HepG2 (cell line): ENCODE results near the gene LDLR. TPM values are rescaled to one million over a fixed set of nuclear protein-coding genes. Genes with fewer than 3 reads are reported as not detected.

Source experiments
- ARNT2 ChIP-seq: sonication (generic); formaldehyde crosslinking; IDR thresholded peaks from 2 replicates; pipeline ENCODE4 v1.8.0; 2022; ENCODE audit warnings: mild to moderate bottlenecking, low read depth, missing genetic modification reagents, moderate library complexity
- ATF4 ChIP-seq, 2 experiments: fragments of 450-650 bp in 1 of 2; sonication (generic) in 1 of 2; formaldehyde crosslinking; IDR thresholded peaks; 2 replicates each; pipeline versions ENCODE4 v1.5.0 to v1.8.0; 2020 to 2022; ENCODE audit warnings: mild to moderate bottlenecking in 1 of 2, missing genetic modification reagents in 1 of 2
- BCL6 ChIP-seq: IDR thresholded peaks from 2 replicates; pipeline ENCODE4 v1.6.1; 2016; ENCODE audit warnings: missing genetic modification reagents, missing compliant biosample characterization
- CEBPB ChIP-seq: IDR thresholded peaks from 2 replicates; pipeline ENCODE4 v1.6.1; 2011; ENCODE audit warnings: low read depth, low read length, improper control_type of control experiment, borderline replicate concordance
- CHD2 ChIP-seq: IDR thresholded peaks from 2 replicates; pipeline ENCODE4 v1.6.1; 2011; ENCODE audit warnings: low read depth, low read length, improper control_type of control experiment
- HOMEZ ChIP-seq: IDR thresholded peaks from 2 replicates; pipeline ENCODE4 v1.6.1; 2016; ENCODE audit warnings: low read depth
- KIAA2018 ChIP-seq: sonication (generic); formaldehyde crosslinking; IDR thresholded peaks from 2 replicates; pipeline ENCODE4 v1.5.0; 2020; ENCODE audit warnings: mild to moderate bottlenecking, missing genetic modification reagents, borderline replicate concordance
- MED13 ChIP-seq: sonication (generic); formaldehyde crosslinking; IDR thresholded peaks from 2 replicates; pipeline ENCODE4 v1.5.0; 2020; ENCODE audit warnings: missing genetic modification reagents
- MIXL1 ChIP-seq: IDR thresholded peaks from 2 replicates; pipeline ENCODE4 v1.6.1; 2016
- NCOA1 ChIP-seq: sonication (generic); formaldehyde crosslinking; IDR thresholded peaks from 2 replicates; pipeline ENCODE4 v1.9.0; 2021; ENCODE audit warnings: missing genetic modification reagents
- RBM39 ChIP-seq: fragments of 200-400 bp; formaldehyde crosslinking; IDR thresholded peaks from one replicate; pipeline ENCODE4 v1.6.1; 2018; ENCODE audit warnings: antibody characterized with exemption, mild to moderate bottlenecking, low read depth, low read length; ENCODE audit not compliant: poor library complexity, severe bottlenecking
- SATB2 ChIP-seq: sonication (generic); formaldehyde crosslinking; IDR thresholded peaks from 2 replicates; pipeline ENCODE4 v1.5.0; 2020; ENCODE audit warnings: missing genetic modification reagents
- SUZ12 ChIP-seq: fragments of 150-350 bp; IDR thresholded peaks from 2 replicates; pipeline ENCODE4 v1.6.1; 2014; ENCODE audit warnings: low read depth, low read length
- TSC22D2 ChIP-seq: sonication (generic); formaldehyde crosslinking; IDR thresholded peaks from 2 replicates; pipeline ENCODE4 v1.5.1; 2020; ENCODE audit warnings: missing genetic modification reagents, mild to moderate bottlenecking, borderline replicate concordance
- ZNF205 ChIP-seq: IDR thresholded peaks from 2 replicates; pipeline ENCODE4 v1.6.1; 2018; ENCODE audit warnings: missing biosample characterization, missing genetic modification reagents
- ZNF280B ChIP-seq: sonication (generic); formaldehyde crosslinking; IDR thresholded peaks from 2 replicates; pipeline ENCODE4 v1.5.0; 2020; ENCODE audit warnings: missing genetic modification reagents, mild to moderate bottlenecking, borderline replicate concordance
- ZNF496 ChIP-seq: sonication (generic); formaldehyde crosslinking; IDR thresholded peaks from 2 replicates; pipeline ENCODE4 v1.8.1; 2023; ENCODE audit warnings: mild to moderate bottlenecking, moderate library complexity, missing genetic modification reagents; ENCODE audit not compliant: insufficient replicate concordance
- ZNF747 ChIP-seq: sonication (generic); formaldehyde crosslinking; IDR thresholded peaks from 2 replicates; pipeline ENCODE4 v1.8.1; 2023; ENCODE audit warnings: missing genetic modification reagents, mild to moderate bottlenecking, borderline replicate concordance
- polyA plus RNA-seq, 8 experiments: library from polyadenylated mRNA; depleted of rRNA in 3 of 8; stranded (reverse) in 7 of 8; unstranded in 1 of 8; fragments of >200 nt; fragmentation: Illumina TruSeq in 4 of 8; extraction: Trizol in 4 of 8; gene quantifications; 2 replicates each; pipeline versions ENCODE4 v1.2.1 to v1.2.3, GENCODE V29; 2011 to 2016; ENCODE audit warnings: low read depth in 4 of 8, missing spikeins in 1 of 8, mixed read lengths in 1 of 8; ENCODE audit not compliant: insufficient read depth in 1 of 8
- total RNA-seq, 5 experiments: library from RNA; depleted of rRNA; stranded (reverse); fragments of >200 nt; fragmentation: Illumina TruSeq; extraction: Trizol; gene quantifications; 2 replicates each; pipeline ENCODE4 v1.2.3, GENCODE V29; 2016; ENCODE audit warnings: low read depth in 1 of 5

Gene LDLR
- total and polyA plus RNA-seq, 2 of the 13 experiments (the other 11 are each of a cell fraction or from before 2014, with no cell fraction given) = 51.6 to 92.5 TPM

GRCh38 chr19:11142528-11143171 is 53.4 kb downstream of the LDLR start (continued):
- no peak for TF ChIP-seq HOMEZ
- no peak for TF ChIP-seq KIAA2018 (CRISPR knock-in tag)
- TF ChIP-seq MIXL1 (CRISPR knock-in tag) = no peak
- peak; percentile 80 for TF ChIP-seq RBM39
- no peak for TF ChIP-seq ZNF747 (CRISPR knock-in tag)
- TF ChIP-seq CEBPB = no peak
- no peak for TF ChIP-seq MED13
- TF ChIP-seq CHD2 = no peak
- no peak for TF ChIP-seq ZNF496
- TF ChIP-seq TSC22D2 = no peak
- no peak for TF ChIP-seq SUZ12
- TF ChIP-seq NCOA1 (CRISPR knock-in tag) = no peak
- no peak for TF ChIP-seq ATF4 (CRISPR knock-in tag; IDR thresholded peaks at IDR 0.05)
- TF ChIP-seq SATB2 (CRISPR knock-in tag) = no peak
- TF ChIP-seq ZNF205 (CRISPR knock-in tag) = no peak
- peak; percentile 43 for TF ChIP-seq ARNT2 (CRISPR knock-in tag)
- TF ChIP-seq ZNF280B = 0 out of 2 replicates have a peak, but pooled peaks have one; percentile 20
- 0 out of 2 replicates have a peak, but pooled peaks have one; percentile 37 for TF ChIP-seq BCL6 (CRISPR knock-in tag)
